ENCODE results near the gene DNAH17.
A peak's percentile ranks its signal among the peaks of the same experiment; 100 is the strongest.

The DNAH17 gene

GRCh38 chr17:78602246-78602645 lies 25.1 kb upstream of the DNAH17 start:
- no peak for DNase-seq (ENCODE audit: low read depth)

GRCh38 chr17:78601577-78602190 lies 24.5 kb upstream of the DNAH17 start:
- DNase-seq (ENCODE audit: low read depth), result no peak

- DNase-seq (ENCODE audit: low read depth), result no peak
Measured at GRCh38 chr17:78600181-78600721, 23.1 kb upstream of the DNAH17 start.

GRCh38 chr17:78599419-78599818 lies 22.2 kb upstream of the DNAH17 start:
- DNase-seq (ENCODE audit: low read depth), result no peak

- peak; percentile 47 for DNase-seq (ENCODE audit: low read depth)
Measured at GRCh38 chr17:78598013-78598471, 20.8 kb upstream of the DNAH17 start.

- DNase-seq (ENCODE audit: low read depth), result no peak
Measured at GRCh38 chr17:78596871-78597764, 19.9 kb upstream of the DNAH17 start.

- no peak for DNase-seq (ENCODE audit: low read depth)
Measured at GRCh38 chr17:78595135-78595810, 18.1 kb upstream of the DNAH17 start.

- DNase-seq (ENCODE audit: low read depth), result no peak
Measured at GRCh38 chr17:78592991-78593329, 15.8 kb upstream of the DNAH17 start.

GRCh38 chr17:78591263-78591671 lies 14.1 kb upstream of the DNAH17 start:
- no peak for DNase-seq (ENCODE audit: low read depth)

- no peak for DNase-seq (ENCODE audit: low read depth)
Measured at GRCh38 chr17:78589885-78590284, 12.7 kb upstream of the DNAH17 start.

- no peak for DNase-seq (ENCODE audit: low read depth)
Measured at GRCh38 chr17:78589031-78589675, 12.0 kb upstream of the DNAH17 start.

GRCh38 chr17:78588258-78589030 lies 11.2 kb upstream of the DNAH17 start:
- no peak for DNase-seq (ENCODE audit: low read depth)

GRCh38 chr17:78585006-78585630 lies 7.9 kb upstream of the DNAH17 start:
- DNase-seq (ENCODE audit: low read depth), result no peak

- DNase-seq (ENCODE audit: low read depth), result no peak
Measured at GRCh38 chr17:78583091-78583490, 5.9 kb upstream of the DNAH17 start.

- no peak for DNase-seq (ENCODE audit: low read depth)
Measured at GRCh38 chr17:78581304-78581703, 4.1 kb upstream of the DNAH17 start.

GRCh38 chr17:78580277-78580804 lies 3.1 kb upstream of the DNAH17 start:
- DNase-seq (ENCODE audit: low read depth), result no peak

GRCh38 chr17:78576389-78577112 lies 645 bp downstream of the DNAH17 start:
- no peak for DNase-seq (ENCODE audit: low read depth)

GRCh38 chr17:78575899-78576298 lies 1.3 kb downstream of the DNAH17 start:
- no peak for DNase-seq (ENCODE audit: low read depth)

- no peak for DNase-seq (ENCODE audit: low read depth)
Measured at GRCh38 chr17:78575340-78575739, 1.9 kb downstream of the DNAH17 start.

GRCh38 chr17:78573955-78574354 lies 3.2 kb downstream of the DNAH17 start:
- DNase-seq (ENCODE audit: low read depth), result no peak
